SU-DHL-6 (cell line): ENCODE results near the gene GABPB1.

Experiments used
- H2AFZ ChIP-seq: fragments of 200-600 bp; sonication (generic); 2 replicates; pipeline ENCODE4 v1.6.1; 2014; ENCODE audit warnings: low read depth, mild to moderate bottlenecking, moderate library complexity, mixed read lengths, antibody characterized with exemption, low read length; ENCODE audit not compliant: severe bottlenecking
- H3F3A ChIP-seq: fragments of 200-600 bp; shearing (Covaris generic); 2 replicates; pipeline ENCODE4 v1.6.0; 2016; ENCODE audit warnings: antibody characterized with exemption, mild to moderate bottlenecking; ENCODE audit not compliant: insufficient read depth
- H3K27ac ChIP-seq: fragments of 200-600 bp; sonication (generic); 2 replicates; pipeline ENCODE4 v1.5.1; 2016; ENCODE audit warnings: low read depth, mild to moderate bottlenecking, low read length, moderate library complexity, mixed read lengths
- H3K27me3 ChIP-seq: fragments of 200-600 bp; sonication (generic), shearing (Covaris generic); 2 replicates; pipeline ENCODE4 v1.6.0; 2014; ENCODE audit warnings: mild to moderate bottlenecking, low read length
- H3K36me3 ChIP-seq: fragments of 200-600 bp; sonication (generic); 2 replicates; pipeline ENCODE4 v1.6.1; 2014; ENCODE audit warnings: mild to moderate bottlenecking, low read length, mixed read lengths
- H3K4me2 ChIP-seq: fragments of 300-600, 200-600 bp; shearing (Covaris generic), sonication (generic); 2 replicates; pipeline ENCODE4 v1.6.0; 2014; ENCODE audit warnings: low read length, low read depth, mild to moderate bottlenecking; ENCODE audit not compliant: poor library complexity, severe bottlenecking
- H3K4me3 ChIP-seq: fragments of 200-600 bp; sonication (generic); 2 replicates; pipeline ENCODE4 v1.5.1; 2014; ENCODE audit warnings: antibody characterized with exemption, low read length, mild to moderate bottlenecking, mixed read lengths; ENCODE audit not compliant: insufficient read depth, poor library complexity, severe bottlenecking
- H3K79me2 ChIP-seq: fragments of 200-600 bp; sonication (generic); 2 replicates; pipeline ENCODE4 v1.6.1; 2014; ENCODE audit warnings: mild to moderate bottlenecking, low read length, moderate library complexity; ENCODE audit not compliant: insufficient read depth
- H3K9ac ChIP-seq: fragments of 200-600 bp; sonication (generic); 2 replicates; pipeline ENCODE4 v1.7.0; 2014; ENCODE audit warnings: mild to moderate bottlenecking, low read length
- H3K9me2 ChIP-seq: fragments of 200-600 bp; sonication (generic); replicated peaks from 2 replicates; pipeline ENCODE4 v1.6.1; 2014; ENCODE audit warnings: low read length; ENCODE audit not compliant: insufficient read depth
- H3K9me3 ChIP-seq: fragments of 200-600 bp; sonication (generic); 2 replicates; pipeline ENCODE4 v1.6.1; 2014; ENCODE audit warnings: low read length, mixed read lengths; ENCODE audit not compliant: insufficient read depth
- H4K20me1 ChIP-seq: fragments of 200-600 bp; sonication (generic); 2 replicates; pipeline ENCODE4 v1.6.1; 2014; ENCODE audit warnings: low read depth, mild to moderate bottlenecking, antibody characterized with exemption, low read length, moderate library complexity, mixed read lengths
- CTCF ChIP-seq: fragments of 200-600 bp; sonication (generic); IDR thresholded peaks from one replicate; pipeline ENCODE4 v1.5.1; 2017; ENCODE audit warnings: antibody characterized with exemption, mild to moderate bottlenecking, low read length, moderate library complexity; ENCODE audit not compliant: insufficient read depth, poor library complexity, severe bottlenecking
- EZH2phosphoT487 ChIP-seq: fragments of 200-600 bp; sonication (generic), shearing (Covaris generic); conservative IDR thresholded peaks from 2 replicates; pipeline ENCODE4 v1.6.1; 2018; ENCODE audit warnings: mild to moderate bottlenecking, antibody characterized with exemption, low read length, moderate library complexity, mixed read lengths

The GABPB1 gene

GRCh38 chr15:50256188-50257041 is 98.6 kb downstream of the GABPB1 start:
- Histone ChIP-seq H3K9me2 (no peaks in the 10 kb centered on the region), H3K27me3 (0 out of 2 replicates have a peak, but pooled peaks cover 4% of the 10 kb centered on the region), H3K36me3 (no peaks in the 10 kb centered on the region), H3K9me3 (no peaks in the 10 kb centered on the region), H3K4me2 (no peak overlapping the region), H3K9ac (no peak overlapping the region), H4K20me1 (no peaks in the 10 kb centered on the region), H3K79me2 (no peaks in the 10 kb centered on the region), H3K4me3 (no peak overlapping the region), H2AFZ (no peak overlapping the region), H3F3A (no peaks in the 10 kb centered on the region), H3K27ac (no peak overlapping the region)
- no peak for TF ChIP-seq CTCF
- no peak for TF ChIP-seq EZH2phosphoT487

- Histone ChIP-seq H3K79me2 (no peaks in the 10 kb centered on the region), H3K9me3 (no peaks in the 10 kb centered on the region), H3K27me3 (no peaks in the 10 kb centered on the region), H3K4me3 (no peak overlapping the region), H2AFZ (no peak overlapping the region), H3K36me3 (no peaks in the 10 kb centered on the region), H3F3A (no peaks in the 10 kb centered on the region), H4K20me1 (no peaks in the 10 kb centered on the region), H3K4me2 (no peak overlapping the region), H3K27ac (no peak overlapping the region), H3K9ac (no peak overlapping the region), H3K9me2 (no peaks in the 10 kb centered on the region)
- no peak for TF ChIP-seq CTCF
- TF ChIP-seq EZH2phosphoT487 = no peak
These were observed 102.4 kb downstream of the GABPB1 start for GRCh38 chr15:50252556-50252955.

- no peaks in the 10 kb centered on the region for H3K36me3 ChIP-seq
- H3K9me3 ChIP-seq = no peaks in the 10 kb centered on the region
- H3K9me2 ChIP-seq = no peaks in the 10 kb centered on the region
- H3F3A ChIP-seq = no peaks in the 10 kb centered on the region
- no peak overlapping the region for H3K9ac ChIP-seq
- TF ChIP-seq EZH2phosphoT487 = no peak
- no peak for TF ChIP-seq CTCF
- no peaks in the 10 kb centered on the region for H3K79me2 ChIP-seq
- no peaks in the 10 kb centered on the region for H4K20me1 ChIP-seq
- no peak overlapping the region for H3K27ac ChIP-seq
- H2AFZ ChIP-seq = no peak overlapping the region
- no peaks in the 10 kb centered on the region for H3K27me3 ChIP-seq
- H3K4me3 ChIP-seq = no peak overlapping the region
- H3K4me2 ChIP-seq = no peak overlapping the region
These were observed 103.3 kb downstream of the GABPB1 start for GRCh38 chr15:50251638-50252182.
